Measurements from ENCODE around the gene MYO9B.

Gene MYO9B

GRCh38 chr19:17243211-17243829 lies 167.7 kb downstream of the MYO9B start:
- no peak overlapping the region for H2AK5ac ChIP-seq (ENCODE audit: low read length)
- H3K4ac ChIP-seq (ENCODE audit: low read depth, low read length) = peak overlapping the region; percentile 95
- no CpG with 5 or more reads among the region's 8 CpGs for WGBS (ENCODE audit: extremely low coverage, insufficient coverage, insufficient read length)
- H4K12ac ChIP-seq (ENCODE audit: low read depth, low read length) = no peak overlapping the region
- H2BK12ac ChIP-seq (ENCODE audit: low read length) = no peak overlapping the region
- H3K9ac ChIP-seq (ENCODE audit: low read length) = peak overlapping the region; percentile 95
- peak overlapping the region; percentile 98 for H4K91ac ChIP-seq (ENCODE audit: low read depth, low read length)
- H3K14ac ChIP-seq (ENCODE audit: low read length) = peak overlapping the region; percentile 81
- no peak overlapping the region for H3K23ac ChIP-seq (ENCODE audit: low read length)
- H3K27me3 ChIP-seq (ENCODE audit: insufficient read depth, low read length) = no peaks in the 10 kb centered on the region
- peaks cover 48% of the 10 kb centered on the region for H3K79me1 ChIP-seq (ENCODE audit: low read length)
- H3K18ac ChIP-seq (ENCODE audit: low read length) = peak overlapping the region; percentile 84
- H2BK5ac ChIP-seq (ENCODE audit: low read depth, low read length, poor library complexity) = peak overlapping the region; percentile 94
- H2AFZ ChIP-seq (ENCODE audit: insufficient read depth, low read length, poor library complexity) = no peak overlapping the region
- H3K36me3 ChIP-seq (ENCODE audit: control insufficient read depth in 1 of 2, insufficient read depth in 2 of 2, low read length in 2 of 2) = peaks cover 21 to 24% of the 10 kb centered on the region in 2 experiments
- peak overlapping the region; percentile 84 for H3K4me2 ChIP-seq (ENCODE audit: low read length)
- peaks cover 7% of the 10 kb centered on the region for H3K9me3 ChIP-seq (ENCODE audit: insufficient read depth, low read depth, low read length)
- no peak for DNase-seq
- peak overlapping the region; percentile 34 for H4K8ac ChIP-seq (ENCODE audit: low read depth, low read length)
- peak overlapping the region; percentile 69 for H2BK120ac ChIP-seq (ENCODE audit: insufficient read depth, low read length, poor library complexity)
- peak overlapping the region; percentile 95 for H3K4me3 ChIP-seq (ENCODE audit: low read depth, low read length)
- peaks cover 57% of the 10 kb centered on the region for H3K79me2 ChIP-seq (ENCODE audit: control insufficient read depth, insufficient read depth, low read length, poor library complexity)
- H3K27ac ChIP-seq (ENCODE audit: low read depth, low read length) = peak overlapping the region; percentile 95
- peaks cover 22 to 30% of the 10 kb centered on the region in 2 experiments for H3K4me1 ChIP-seq (ENCODE audit: control insufficient read depth in 1 of 2, insufficient read depth in 2 of 2, low read length in 2 of 2)

GRCh38 chr19:17243830-17244617 lies 168.4 kb downstream of the MYO9B start:
- no CpG with 5 or more reads among the region's 52 CpGs for WGBS (ENCODE audit: extremely low coverage, insufficient coverage, insufficient read length)
- peaks cover 55% of the 10 kb centered on the region for H3K79me2 ChIP-seq (ENCODE audit: control insufficient read depth, insufficient read depth, low read length, poor library complexity)
- peak overlapping the region; percentile 95 for H3K27ac ChIP-seq (ENCODE audit: low read depth, low read length)

GRCh38 chr19:17244618-17245534 lies 169.3 kb downstream of the MYO9B start:
- Histone ChIP-seq H3K27me3 (ENCODE audit: insufficient read depth, low read length) (no peaks in the 10 kb centered on the region), H3K14ac (ENCODE audit: low read length) (peak overlapping the region; percentile 81), H3K4me1 (ENCODE audit: control insufficient read depth in 1 of 2, insufficient read depth in 2 of 2, low read length in 2 of 2) (peaks cover 33 to 41% of the 10 kb centered on the region in 2 experiments), H4K8ac (ENCODE audit: low read depth, low read length) (peak overlapping the region; percentile 89), H2BK120ac (ENCODE audit: insufficient read depth, low read length, poor library complexity) (peak overlapping the region; percentile 69), H2BK12ac (ENCODE audit: low read length) (peak overlapping the region; percentile 67), H3K36me3 (ENCODE audit: control insufficient read depth in 1 of 2, insufficient read depth in 2 of 2, low read length in 2 of 2) (peaks cover 15 to 17% of the 10 kb centered on the region in 2 experiments), H2AK5ac (ENCODE audit: low read length) (peak overlapping the region; percentile 51), H3K4me2 (ENCODE audit: low read length) (peak overlapping the region; percentile 84), H3K27ac (ENCODE audit: low read depth, low read length) (peak overlapping the region; percentile 95), H3K4ac (ENCODE audit: low read depth, low read length) (peak overlapping the region; percentile 95), H2AFZ (ENCODE audit: insufficient read depth, low read length, poor library complexity) (peak overlapping the region; percentile 12), H3K4me3 (ENCODE audit: low read depth, low read length) (peak overlapping the region; percentile 95), H3K18ac (ENCODE audit: low read length) (peak overlapping the region; percentile 84), H3K79me2 (ENCODE audit: control insufficient read depth, insufficient read depth, low read length, poor library complexity) (peaks cover 58% of the 10 kb centered on the region), H4K91ac (ENCODE audit: low read depth, low read length) (peak overlapping the region; percentile 98), H3K23ac (ENCODE audit: low read length) (no peak overlapping the region), H2BK5ac (ENCODE audit: low read depth, low read length, poor library complexity) (peak overlapping the region; percentile 94), H3K9me3 (ENCODE audit: insufficient read depth, low read depth, low read length) (peaks cover 7% of the 10 kb centered on the region), H4K12ac (ENCODE audit: low read depth, low read length) (peak overlapping the region; percentile 91), H3K9ac (ENCODE audit: low read length) (peak overlapping the region; percentile 95), H3K79me1 (ENCODE audit: low read length) (peaks cover 61% of the 10 kb centered on the region)
- peak in 1 of 2 donors; percentile 61 for DNase-seq
- no CpG with 5 or more reads among the region's 100 CpGs for WGBS (ENCODE audit: extremely low coverage, insufficient coverage, insufficient read length)

More at GRCh38 chr19:17243830-17244617, 168.4 kb downstream of the MYO9B start:
- Histone ChIP-seq H3K18ac (ENCODE audit: low read length) (peak overlapping the region; percentile 84), H3K4ac (ENCODE audit: low read depth, low read length) (peak overlapping the region; percentile 95), H3K79me1 (ENCODE audit: low read length) (peaks cover 56% of the 10 kb centered on the region), H2AK5ac (ENCODE audit: low read length) (peak overlapping the region; percentile 66), H2BK5ac (ENCODE audit: low read depth, low read length, poor library complexity) (peak overlapping the region; percentile 94), H4K8ac (ENCODE audit: low read depth, low read length) (peak overlapping the region; percentile 89), H2AFZ (ENCODE audit: insufficient read depth, low read length, poor library complexity) (peak overlapping the region; percentile 61), H4K91ac (ENCODE audit: low read depth, low read length) (peak overlapping the region; percentile 98), H3K14ac (ENCODE audit: low read length) (peak overlapping the region; percentile 81), H3K4me2 (ENCODE audit: low read length) (peak overlapping the region; percentile 84), H3K36me3 (ENCODE audit: control insufficient read depth in 1 of 2, insufficient read depth in 2 of 2, low read length in 2 of 2) (peaks cover 16 to 18% of the 10 kb centered on the region in 2 experiments), H3K23ac (ENCODE audit: low read length) (no peak overlapping the region), H3K4me1 (ENCODE audit: control insufficient read depth in 1 of 2, insufficient read depth in 2 of 2, low read length in 2 of 2) (peaks cover 29 to 37% of the 10 kb centered on the region in 2 experiments), H3K27me3 (ENCODE audit: insufficient read depth, low read length) (no peaks in the 10 kb centered on the region), H2BK120ac (ENCODE audit: insufficient read depth, low read length, poor library complexity) (peak overlapping the region; percentile 69), H3K9me3 (ENCODE audit: insufficient read depth, low read depth, low read length) (peaks cover 7% of the 10 kb centered on the region), H3K9ac (ENCODE audit: low read length) (peak overlapping the region; percentile 95), H4K12ac (ENCODE audit: low read depth, low read length) (peak overlapping the region; percentile 91), H3K4me3 (ENCODE audit: low read depth, low read length) (peak overlapping the region; percentile 95), H2BK12ac (ENCODE audit: low read length) (no peak overlapping the region)
- peak; percentile 48 to 58 for DNase-seq

Measured in trophoblast cell (in vitro differentiated cells and primary cell).